Measurements from ENCODE around the gene LIN7C. TPM values are rescaled to one million over a fixed set of nuclear protein-coding genes. Genes with fewer than 3 reads are reported as not detected.
A peak's percentile ranks its signal among the peaks of the same experiment; 100 is the strongest.

The LIN7C gene
- total RNA-seq, 1 donor from 2014 or later: 21.8 TPM

GRCh38 chr11:27504205-27504604 is 2.4 kb downstream of the LIN7C start:
- Mint-ChIP-seq H3K4me1 (ENCODE audit: unreplicated experiment) (peaks cover 38% of the 10 kb centered on the region), H3K27me3 (ENCODE audit: unreplicated experiment) (no peaks in the 10 kb centered on the region), H3K9me3 (ENCODE audit: unreplicated experiment) (no peaks in the 10 kb centered on the region), H3K27ac (ENCODE audit: unreplicated experiment) (no peak overlapping the region), H3K4me3 (ENCODE audit: unreplicated experiment) (no peak overlapping the region), H3K36me3 (ENCODE audit: unreplicated experiment) (peaks cover 20% of the 10 kb centered on the region)
- DNase-seq (ENCODE audit: extremely low spot score, unreplicated experiment): no peak
- TF ChIP-seq CTCF (IDR thresholded peaks at IDR 0.05): no peak

- peaks cover 31% of the 10 kb centered on the region for H3K4me1 Mint-ChIP-seq (ENCODE audit: unreplicated experiment)
- H3K9me3 Mint-ChIP-seq (ENCODE audit: unreplicated experiment): no peaks in the 10 kb centered on the region
- H3K27me3 Mint-ChIP-seq (ENCODE audit: unreplicated experiment): no peaks in the 10 kb centered on the region
- no peak for DNase-seq (ENCODE audit: extremely low spot score, unreplicated experiment)
- no peak overlapping the region for H3K27ac Mint-ChIP-seq (ENCODE audit: unreplicated experiment)
- no peak overlapping the region for H3K4me3 Mint-ChIP-seq (ENCODE audit: unreplicated experiment)
- no peak for TF ChIP-seq CTCF (IDR thresholded peaks at IDR 0.05)
- peaks cover 27% of the 10 kb centered on the region for H3K36me3 Mint-ChIP-seq (ENCODE audit: unreplicated experiment)
Measured at GRCh38 chr11:27501100-27501499, 5.5 kb downstream of the LIN7C start.

GRCh38 chr11:27497911-27498310 is 8.7 kb downstream of the LIN7C start:
- no peak overlapping the region for H3K4me3 Mint-ChIP-seq (ENCODE audit: unreplicated experiment)
- peaks cover 17% of the 10 kb centered on the region for H3K4me1 Mint-ChIP-seq (ENCODE audit: unreplicated experiment)
- TF ChIP-seq CTCF (IDR thresholded peaks at IDR 0.05): no peak
- no peak overlapping the region for H3K27ac Mint-ChIP-seq (ENCODE audit: unreplicated experiment)
- H3K9me3 Mint-ChIP-seq (ENCODE audit: unreplicated experiment): no peaks in the 10 kb centered on the region
- peaks cover 33% of the 10 kb centered on the region for H3K36me3 Mint-ChIP-seq (ENCODE audit: unreplicated experiment)
- no peaks in the 10 kb centered on the region for H3K27me3 Mint-ChIP-seq (ENCODE audit: unreplicated experiment)
- no peak for DNase-seq (ENCODE audit: extremely low spot score, unreplicated experiment)

GRCh38 chr11:27497284-27497866 is 9.2 kb downstream of the LIN7C start:
- Mint-ChIP-seq H3K36me3 (ENCODE audit: unreplicated experiment) (peaks cover 31% of the 10 kb centered on the region), H3K4me1 (ENCODE audit: unreplicated experiment) (peaks cover 15% of the 10 kb centered on the region), H3K4me3 (ENCODE audit: unreplicated experiment) (no peak overlapping the region), H3K9me3 (ENCODE audit: unreplicated experiment) (no peaks in the 10 kb centered on the region), H3K27me3 (ENCODE audit: unreplicated experiment) (no peaks in the 10 kb centered on the region), H3K27ac (ENCODE audit: unreplicated experiment) (no peak overlapping the region)
- no peak for DNase-seq (ENCODE audit: extremely low spot score, unreplicated experiment)
- TF ChIP-seq CTCF (IDR thresholded peaks at IDR 0.05): peak; percentile 62

GRCh38 chr11:27496461-27496860 is 10.1 kb downstream of the LIN7C start:
- Mint-ChIP-seq H3K27me3 (ENCODE audit: unreplicated experiment) (no peaks in the 10 kb centered on the region), H3K36me3 (ENCODE audit: unreplicated experiment) (peaks cover 31% of the 10 kb centered on the region)

More at GRCh38 chr11:27496461-27496860, 10.1 kb downstream of the LIN7C start:
- peaks cover 10% of the 10 kb centered on the region for H3K4me1 Mint-ChIP-seq (ENCODE audit: unreplicated experiment)
- DNase-seq (ENCODE audit: extremely low spot score, unreplicated experiment): no peak
- no peak overlapping the region for H3K4me3 Mint-ChIP-seq (ENCODE audit: unreplicated experiment)
- no peaks in the 10 kb centered on the region for H3K9me3 Mint-ChIP-seq (ENCODE audit: unreplicated experiment)
- H3K27ac Mint-ChIP-seq (ENCODE audit: unreplicated experiment): no peak overlapping the region
- no peak for TF ChIP-seq CTCF (IDR thresholded peaks at IDR 0.05)

All from osteocyte (in vitro differentiated cells).